Stimulated activated CD8-positive, alpha-beta memory T cell treated with anti-CD3 and anti-CD28 coated beads, Interleukin-15, amount 100 ng/mL, for 24 hours (primary cell): ENCODE measurements around the gene BCL7A.
"Not testable (repeated sequence)": the region's sequence is repeated elsewhere in the genome, so short reads cannot be mapped to it uniquely, and the experiment has no call there.

Source experiments
- DNase-seq: peaks from one replicate; pipeline ENCODE4 v3.0.0-alpha.2; 2020; ENCODE audit warnings: low read depth

BCL7A gene

DNA sequence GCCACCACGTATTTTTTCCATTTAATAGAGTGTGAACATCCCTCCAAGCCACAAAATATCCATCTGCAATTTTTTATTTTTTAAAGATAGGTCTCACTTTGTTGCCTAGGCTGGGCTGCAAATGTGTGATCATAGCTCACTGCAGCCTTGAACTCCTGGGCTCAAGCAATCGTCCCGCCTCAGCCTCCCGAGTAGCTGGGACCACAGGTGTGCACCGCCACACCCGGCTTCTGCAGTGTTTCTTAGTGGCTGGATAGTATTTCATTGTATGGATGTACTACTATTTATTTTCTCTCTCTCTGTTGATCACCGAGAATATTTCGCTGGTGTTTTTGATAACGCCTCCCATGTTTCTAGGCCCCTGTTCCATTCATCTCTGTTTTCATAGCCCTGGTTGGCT is 74.3 kb downstream of the BCL7A start:
- no peak for DNase-seq

DNA sequence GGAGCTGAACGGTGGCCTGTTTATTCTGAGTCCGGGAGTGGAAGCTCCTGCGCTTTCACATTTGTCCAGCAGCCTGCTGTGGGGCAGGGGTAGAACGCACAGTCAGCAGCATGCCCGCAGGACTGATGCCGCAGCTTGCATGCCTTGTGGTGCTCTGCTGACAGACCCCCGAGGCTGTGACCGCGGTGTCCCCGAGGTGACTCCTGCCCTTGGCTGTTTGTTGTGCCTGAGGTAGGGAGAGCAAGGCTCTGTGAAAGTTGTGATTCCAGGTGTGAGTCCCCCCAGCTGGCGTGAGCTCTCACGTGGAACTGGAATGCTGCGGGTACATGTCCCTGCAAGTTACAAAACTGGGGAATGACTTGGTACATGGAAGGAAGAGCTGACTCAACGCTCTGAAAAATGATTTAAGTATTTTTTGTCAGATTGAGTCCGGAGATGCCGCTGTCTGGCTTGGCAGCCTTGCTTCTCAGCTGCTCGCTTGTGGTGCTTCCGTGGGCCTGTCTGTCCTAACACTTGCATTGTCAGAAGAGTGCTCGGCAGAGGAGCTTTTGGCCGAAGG is 75.0 kb downstream of the BCL7A start:
- no peak for DNase-seq

- no peak for DNase-seq
Measured at GRCh38 chr12:122097584-122097926, 75.9 kb downstream of the BCL7A start.

GRCh38 chr12:122097927-122098756 is 76.5 kb downstream of the BCL7A start:
- no peak for DNase-seq

GRCh38 chr12:122099280-122099749 is 77.6 kb downstream of the BCL7A start:
- DNase-seq, result no peak

DNA sequence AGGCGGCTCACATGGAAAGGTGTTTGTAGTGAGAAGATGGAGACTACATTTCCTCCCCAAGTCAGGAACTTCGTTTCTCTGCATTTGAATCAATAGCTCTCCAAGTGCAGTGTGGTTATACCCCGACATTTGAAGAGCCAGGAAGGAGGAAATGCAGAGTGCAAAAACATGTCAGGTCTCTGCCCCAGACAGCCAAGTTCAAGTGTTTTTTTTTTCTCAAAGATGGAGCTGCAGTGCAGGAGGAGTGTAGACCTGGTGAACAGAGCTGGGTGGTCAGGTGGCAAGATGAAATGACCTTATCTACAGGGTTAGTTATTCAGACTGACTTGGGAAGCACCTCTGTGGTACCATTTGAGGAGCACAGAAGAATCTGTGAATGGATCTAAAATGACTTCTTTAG is 78.2 kb downstream of the BCL7A start:
- DNase-seq, result no peak

DNA sequence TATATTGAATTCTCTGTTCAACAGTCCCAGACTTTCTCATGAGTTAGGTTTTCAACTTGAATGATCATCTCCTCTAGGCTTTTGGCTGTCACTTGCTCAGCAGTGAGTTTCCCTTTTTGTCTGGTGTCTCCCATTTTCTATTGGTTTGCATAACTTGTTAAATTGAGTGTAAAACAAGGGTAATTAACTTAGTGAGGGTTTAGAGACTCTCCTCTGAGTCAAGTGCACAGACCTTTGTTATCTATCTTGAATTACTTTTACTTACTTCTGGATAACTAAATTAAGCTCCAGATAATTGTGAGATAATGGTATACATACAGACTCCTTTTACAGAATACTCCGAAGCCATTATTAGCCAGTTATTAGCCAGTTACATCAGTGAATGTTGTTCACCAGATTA is 78.9 kb downstream of the BCL7A start:
- DNase-seq, result no peak

DNA sequence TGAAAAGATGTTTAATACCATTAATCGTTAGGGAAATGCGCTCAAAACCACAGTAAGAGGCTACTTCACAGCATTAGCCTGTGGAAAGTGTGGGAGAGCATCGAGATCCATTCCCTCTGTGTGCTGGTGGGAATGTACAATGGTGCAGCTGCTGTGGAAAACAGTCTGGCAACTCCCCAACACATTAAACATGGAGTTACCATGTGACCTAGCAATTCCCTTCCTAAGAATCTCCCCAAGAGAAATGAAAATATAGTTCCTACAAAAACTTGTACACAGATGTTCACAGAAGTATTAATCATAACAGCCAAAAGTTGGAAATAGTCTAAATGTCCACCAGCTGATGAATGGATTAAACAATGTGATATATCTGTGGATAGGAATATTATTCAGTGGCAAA is 80.6 kb downstream of the BCL7A start:
- no peak for DNase-seq

GRCh38 chr12:122104844-122105243 is 83.2 kb downstream of the BCL7A start:
- DNase-seq, result no peak

GRCh38 chr12:122105496-122105895 is 83.8 kb downstream of the BCL7A start:
- DNase-seq, result not testable (repeated sequence)

GRCh38 chr12:122106843-122107242 is 85.2 kb downstream of the BCL7A start:
- DNase-seq, result no peak

- DNase-seq, result no peak
Measured at GRCh38 chr12:122107261-122107660, 85.6 kb downstream of the BCL7A start.

GRCh38 chr12:122111089-122111641 is 89.5 kb downstream of the BCL7A start:
- no peak for DNase-seq
